Fibroblast of lung (primary cell): ENCODE measurements around the gene CRTAC1.

ENCODE experiments used
- EZH2 ChIP-seq: IDR thresholded peaks from 2 replicates; pipeline ENCODE4 v1.5.1; 2012; ENCODE audit warnings: low read length, control low read depth, mild to moderate bottlenecking; ENCODE audit errors: missing control alignments
- TF ChIP-seq, protein P1 (sequence below), 2 donors: IDR thresholded peaks in 1 of 2; conservative IDR thresholded peaks in 1 of 2; 1 replicate in 1 of 2; 2 replicates in 1 of 2; pipeline ENCODE4 v1.5.1; 2011 to 2012; ENCODE audit warnings: low read length in 2 of 2, control low read depth in 1 of 2, inconsistent platforms in 1 of 2, low read depth in 1 of 2, mild to moderate bottlenecking in 1 of 2

DNA sequence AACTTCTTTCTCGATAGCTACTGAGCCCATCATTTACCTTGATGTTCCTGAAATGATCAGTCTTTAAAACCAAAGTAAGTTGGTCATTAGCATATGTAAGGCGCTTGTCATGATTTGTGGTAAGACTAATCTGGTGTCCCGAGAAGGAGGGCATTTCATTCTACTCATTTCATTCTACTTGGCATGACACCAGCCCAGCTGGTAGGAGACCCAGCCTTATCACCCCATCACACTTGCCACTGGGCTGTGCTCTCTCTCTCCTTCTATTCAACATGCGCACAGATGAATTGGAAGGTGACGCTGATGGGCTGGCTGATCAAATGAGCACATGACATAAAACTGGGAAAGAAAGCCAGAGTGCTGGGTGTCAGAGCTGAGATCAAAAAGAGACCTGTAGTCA, 65.7 kb downstream of the CRTAC1 start:
- TF ChIP-seq, protein P1, sequence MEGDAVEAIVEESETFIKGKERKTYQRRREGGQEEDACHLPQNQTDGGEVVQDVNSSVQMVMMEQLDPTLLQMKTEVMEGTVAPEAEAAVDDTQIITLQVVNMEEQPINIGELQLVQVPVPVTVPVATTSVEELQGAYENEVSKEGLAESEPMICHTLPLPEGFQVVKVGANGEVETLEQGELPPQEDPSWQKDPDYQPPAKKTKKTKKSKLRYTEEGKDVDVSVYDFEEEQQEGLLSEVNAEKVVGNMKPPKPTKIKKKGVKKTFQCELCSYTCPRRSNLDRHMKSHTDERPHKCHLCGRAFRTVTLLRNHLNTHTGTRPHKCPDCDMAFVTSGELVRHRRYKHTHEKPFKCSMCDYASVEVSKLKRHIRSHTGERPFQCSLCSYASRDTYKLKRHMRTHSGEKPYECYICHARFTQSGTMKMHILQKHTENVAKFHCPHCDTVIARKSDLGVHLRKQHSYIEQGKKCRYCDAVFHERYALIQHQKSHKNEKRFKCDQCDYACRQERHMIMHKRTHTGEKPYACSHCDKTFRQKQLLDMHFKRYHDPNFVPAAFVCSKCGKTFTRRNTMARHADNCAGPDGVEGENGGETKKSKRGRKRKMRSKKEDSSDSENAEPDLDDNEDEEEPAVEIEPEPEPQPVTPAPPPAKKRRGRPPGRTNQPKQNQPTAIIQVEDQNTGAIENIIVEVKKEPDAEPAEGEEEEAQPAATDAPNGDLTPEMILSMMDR (conservative IDR thresholded peaks at IDR 0.05 in 1 of 2, IDR thresholded peaks at IDR 0.05 in 1 of 2; ENCODE audit: low read depth in 1 of 2, low read length in 2 of 2), result no peak
- no peak for TF ChIP-seq EZH2
